Esophagus muscularis mucosa (tissue), 4 donors: ENCODE results near the gene PC. TPM values are rescaled to one million over a fixed set of nuclear protein-coding genes. Genes with fewer than 3 reads are reported as not detected.

Experiments used
- DNase-seq: peaks from one replicate; pipeline ENCODE4 v3.0.0-alpha.2; 2017; ENCODE audit errors: extremely low spot score
- H3K27ac ChIP-seq, 4 donors: fragments of 200-600 bp; sonication (generic); replicated peaks in 1 of 4; 1 replicate in 3 of 4; 2 replicates in 1 of 4; pipeline ENCODE4 v1.5.1; 2016 to 2019; ENCODE audit warnings: mild to moderate bottlenecking in 1 of 4
- H3K27me3 ChIP-seq, 4 donors: fragments of 200-600 bp; sonication (generic); one replicate each; pipeline versions ENCODE4 v1.5.1 to v1.6.0; 2016 to 2019
- H3K36me3 ChIP-seq, 4 donors: fragments of 200-600 bp; sonication (generic); one replicate each; pipeline ENCODE4 v1.5.1; 2016 to 2019
- H3K4me1 ChIP-seq, 4 donors: fragments of 200-600 bp; sonication (generic); one replicate each; pipeline ENCODE4 v1.5.1; 2016 to 2019
- H3K4me3 ChIP-seq, 4 donors: fragments of 200-600 bp; sonication (generic); 1 replicate in 2 of 4; 2 replicates in 2 of 4; pipeline ENCODE4 v1.5.1; 2016 to 2019; ENCODE audit warnings: mild to moderate bottlenecking in 4 of 4, moderate library complexity in 1 of 4
- H3K9me3 ChIP-seq, 4 donors: fragments of 200-600 bp; sonication (generic); 1 replicate in 3 of 4; 2 replicates in 1 of 4; pipeline ENCODE4 v1.5.1; 2016 to 2019
- EP300 ChIP-seq: sonication (generic); formaldehyde crosslinking; IDR thresholded peaks from one replicate; pipeline ENCODE4 v1.6.1; 2017; ENCODE audit warnings: antibody characterized with exemption
- POLR2A ChIP-seq: fragments of 450-650 bp; IDR thresholded peaks from one replicate; pipeline ENCODE4 v1.6.1; 2017; ENCODE audit warnings: antibody characterized with exemption, moderate library complexity, mild to moderate bottlenecking, low read depth
- POLR2AphosphoS5 ChIP-seq, 2 donors: sonication (generic); formaldehyde crosslinking; IDR thresholded peaks; one replicate each; pipeline ENCODE4 v1.6.1; 2017; ENCODE audit warnings: antibody characterized with exemption in 2 of 2
- WGBS: methylation state at CpG from one replicate; pipeline ENCODE4 v1.1.5; 2018; 5-methylcytosine and 5-hydroxymethylcytosine counted together
- intact Hi-C: fragments of 100-400 bp; cut with DNase I; formaldehyde crosslinking; loops from one replicate; pipeline ENCODE4 v1.15.1; 2023
- total RNA-seq, 4 donors: library from RNA; depleted of rRNA; stranded (reverse); fragments of >200 nt; gene quantifications; one replicate each; pipeline versions ENCODE4 v1.1.0 to v1.2.1, GENCODE V29; 2016
- TF ChIP-seq, protein P1 (sequence below), 3 experiments: fragments of 200-600 bp in 2 of 3; fragments of 450-650 bp in 1 of 3; sonication (generic) in 2 of 3; IDR thresholded peaks; one replicate each; pipeline ENCODE4 v1.5.1; 2017 to 2019; ENCODE audit warnings: antibody characterized with exemption in 3 of 3, mild to moderate bottlenecking in 2 of 3, moderate library complexity in 1 of 3

PC gene
- total RNA-seq, 4 donors from 2014 or later = 2.1 to 5.5 (median 5.1) TPM

GRCh38 chr11:66951927-66952337, 6.3 kb downstream of the PC start:
- TF ChIP-seq EP300 (no peak), POLR2A (no peak), POLR2AphosphoS5 (IDR thresholded peaks at IDR 0.05) (no peak)
- TF ChIP-seq, protein P1, sequence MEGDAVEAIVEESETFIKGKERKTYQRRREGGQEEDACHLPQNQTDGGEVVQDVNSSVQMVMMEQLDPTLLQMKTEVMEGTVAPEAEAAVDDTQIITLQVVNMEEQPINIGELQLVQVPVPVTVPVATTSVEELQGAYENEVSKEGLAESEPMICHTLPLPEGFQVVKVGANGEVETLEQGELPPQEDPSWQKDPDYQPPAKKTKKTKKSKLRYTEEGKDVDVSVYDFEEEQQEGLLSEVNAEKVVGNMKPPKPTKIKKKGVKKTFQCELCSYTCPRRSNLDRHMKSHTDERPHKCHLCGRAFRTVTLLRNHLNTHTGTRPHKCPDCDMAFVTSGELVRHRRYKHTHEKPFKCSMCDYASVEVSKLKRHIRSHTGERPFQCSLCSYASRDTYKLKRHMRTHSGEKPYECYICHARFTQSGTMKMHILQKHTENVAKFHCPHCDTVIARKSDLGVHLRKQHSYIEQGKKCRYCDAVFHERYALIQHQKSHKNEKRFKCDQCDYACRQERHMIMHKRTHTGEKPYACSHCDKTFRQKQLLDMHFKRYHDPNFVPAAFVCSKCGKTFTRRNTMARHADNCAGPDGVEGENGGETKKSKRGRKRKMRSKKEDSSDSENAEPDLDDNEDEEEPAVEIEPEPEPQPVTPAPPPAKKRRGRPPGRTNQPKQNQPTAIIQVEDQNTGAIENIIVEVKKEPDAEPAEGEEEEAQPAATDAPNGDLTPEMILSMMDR (IDR thresholded peaks at IDR 0.05) = no peak
- intact Hi-C loops = loop anchor here (10.0 kb wide), 1 partner anchor 107 kb away; the partner anchor contains the start of gene RCE1
- H3K36me3 ChIP-seq = peaks cover 0 to 15% (median 0%) of the 10 kb centered on the region in 4 donors
- H3K4me1 ChIP-seq = peaks cover 0 to 6% (median 3%) of the 10 kb centered on the region in 4 donors
- H3K9me3 ChIP-seq = no peaks in the 10 kb centered on the region
- H3K27me3 ChIP-seq = no peaks in the 10 kb centered on the region
- DNase-seq = no peak
- no peak overlapping the region for H3K27ac ChIP-seq
- H3K4me3 ChIP-seq = no peak overlapping the region
- WGBS = 67% methylated on average over 6 of the region's 7 CpGs

- DNase-seq = no peak
- H3K27me3 ChIP-seq = no peaks in the 10 kb centered on the region
- H3K36me3 ChIP-seq = peaks cover 0 to 21% (median 0%) of the 10 kb centered on the region in 4 donors
- intact Hi-C loops = loop anchor here (10.0 kb wide), 1 partner anchor 106 kb away; the partner anchor contains the start of gene RCE1
- H3K4me1 ChIP-seq = no peaks in the 10 kb centered on the region
- WGBS = 98% methylated on average over 10 of the region's 10 CpGs
- TF ChIP-seq, protein P1 (IDR thresholded peaks at IDR 0.05) = no peak
- no peak for TF ChIP-seq POLR2AphosphoS5 (IDR thresholded peaks at IDR 0.05)
- TF ChIP-seq EP300 = no peak
- no peak for TF ChIP-seq POLR2A
- no peak overlapping the region for H3K4me3 ChIP-seq
- no peak overlapping the region for H3K27ac ChIP-seq
- H3K9me3 ChIP-seq = no peaks in the 10 kb centered on the region
These were observed 7.0 kb downstream of the PC start for GRCh38 chr11:66951135-66951534.

DNA sequence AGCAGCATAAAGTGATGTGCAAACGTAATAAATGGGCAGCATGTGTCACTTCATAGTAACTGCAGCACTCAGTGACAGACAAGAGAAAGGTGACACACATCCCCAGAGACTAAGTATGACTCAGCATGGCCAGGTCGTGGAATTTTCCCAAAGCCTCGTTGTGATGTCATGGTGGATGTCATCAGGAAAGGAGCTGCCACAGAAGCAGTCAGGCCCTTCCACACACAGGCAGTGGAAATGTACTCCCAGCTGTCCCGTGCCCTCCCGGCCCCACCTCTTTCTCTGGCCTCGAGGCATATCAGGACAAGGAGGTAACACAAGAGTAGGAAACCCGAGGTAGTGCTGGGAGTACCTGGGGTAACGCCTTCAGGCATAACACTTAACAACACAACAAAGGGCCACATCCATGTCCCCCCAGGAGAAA, 8.1 kb downstream of the PC start:
- intact Hi-C loops = loop anchor here (10.0 kb wide), 1 partner anchor 105 kb away; the partner anchor contains the start of gene RCE1
- TF ChIP-seq POLR2AphosphoS5 (IDR thresholded peaks at IDR 0.05) (no peak), EP300 (no peak)
- TF ChIP-seq, protein P1 (IDR thresholded peaks at IDR 0.05) = no peak
- H3K27ac ChIP-seq = no peak overlapping the region
- no peak for DNase-seq
- no peaks in the 10 kb centered on the region for H3K27me3 ChIP-seq
- no peaks in the 10 kb centered on the region for H3K9me3 ChIP-seq
- no peak overlapping the region for H3K4me3 ChIP-seq
- WGBS = 78% methylated on average over 7 of the region's 8 CpGs
- peaks cover 0 to 23% (median 0%) of the 10 kb centered on the region in 4 donors for H3K36me3 ChIP-seq
- H3K4me1 ChIP-seq = no peaks in the 10 kb centered on the region

GRCh38 chr11:66938582-66939135, 19.5 kb downstream of the PC start:
- intact Hi-C loops = no loop called here
- DNase-seq = no peak
- no peaks in the 10 kb centered on the region for H3K4me1 ChIP-seq
- no peak overlapping the region for H3K4me3 ChIP-seq
- H3K9me3 ChIP-seq = no peaks in the 10 kb centered on the region
- H3K36me3 ChIP-seq = no peaks in the 10 kb centered on the region
- TF ChIP-seq, protein P1 (IDR thresholded peaks at IDR 0.05) = no peak
- TF ChIP-seq EP300 (no peak), POLR2A (no peak), POLR2AphosphoS5 (IDR thresholded peaks at IDR 0.05) (no peak)
- H3K27me3 ChIP-seq = no peaks in the 10 kb centered on the region
- WGBS = 86% methylated on average over 5 of the region's 5 CpGs
- no peak overlapping the region for H3K27ac ChIP-seq
